Spleen (tissue), 7 donors: ENCODE measurements around the gene ANP32B.

Experiments
- CTCF ChIP-seq, 11 experiments: fragments of 200-600 bp in 7 of 11; fragments of 450-650 bp in 4 of 11; sonication (generic) in 4 of 11; IDR thresholded peaks in 8 of 11; conservative IDR thresholded peaks in 3 of 11; 1 replicate in 7 of 11; 2 replicates in 4 of 11; pipeline versions ENCODE4 v1.4.0 to v1.8.0; 2016 to 2021; ENCODE audit warnings: antibody characterized with exemption in 11 of 11, inconsistent platforms in 4 of 11, mild to moderate bottlenecking in 1 of 11
- POLR2A ChIP-seq, 3 donors: fragments of 450-650 bp; IDR thresholded peaks; one replicate each; pipeline ENCODE4 v1.5.1; 2017; ENCODE audit warnings: antibody characterized with exemption in 3 of 3, mild to moderate bottlenecking in 1 of 3
- POLR2AphosphoS5 ChIP-seq, 3 donors: sonication (generic); formaldehyde crosslinking; IDR thresholded peaks; one replicate each; pipeline ENCODE4 v1.5.1; 2017; ENCODE audit warnings: antibody characterized with exemption in 3 of 3
- donor health status: DM: no; HTN: no; CAD: no; lungs with moderate emphysema.
- donor health status: DM: no; HTN: no; CAD: no.
- donor health status: DM: no; HTN: no; CAD: no.

- TF ChIP-seq CTCF (IDR thresholded peaks at IDR 0.05 in 8 of 11, conservative IDR thresholded peaks at IDR 0.05 in 3 of 11) (no peak), POLR2AphosphoS5 (IDR thresholded peaks at IDR 0.05) (no peak), POLR2A (IDR thresholded peaks at IDR 0.05) (no peak)
Measured at GRCh38 chr9:97990259-97990658, 7.1 kb downstream of the ANP32B start.
